LNCAP (cell line): ENCODE data around the gene COL5A1.

ENCODE experiments used
- TF ChIP-seq, protein P1 (sequence below): fragments of 450-650 bp; IDR thresholded peaks from 2 replicates; pipeline ENCODE4 v1.5.1; 2017; ENCODE audit warnings: mild to moderate bottlenecking

The COL5A1 gene

GRCh38 chr9:134597041-134597913, 44.3 kb upstream of the COL5A1 start:
- TF ChIP-seq, protein P1, sequence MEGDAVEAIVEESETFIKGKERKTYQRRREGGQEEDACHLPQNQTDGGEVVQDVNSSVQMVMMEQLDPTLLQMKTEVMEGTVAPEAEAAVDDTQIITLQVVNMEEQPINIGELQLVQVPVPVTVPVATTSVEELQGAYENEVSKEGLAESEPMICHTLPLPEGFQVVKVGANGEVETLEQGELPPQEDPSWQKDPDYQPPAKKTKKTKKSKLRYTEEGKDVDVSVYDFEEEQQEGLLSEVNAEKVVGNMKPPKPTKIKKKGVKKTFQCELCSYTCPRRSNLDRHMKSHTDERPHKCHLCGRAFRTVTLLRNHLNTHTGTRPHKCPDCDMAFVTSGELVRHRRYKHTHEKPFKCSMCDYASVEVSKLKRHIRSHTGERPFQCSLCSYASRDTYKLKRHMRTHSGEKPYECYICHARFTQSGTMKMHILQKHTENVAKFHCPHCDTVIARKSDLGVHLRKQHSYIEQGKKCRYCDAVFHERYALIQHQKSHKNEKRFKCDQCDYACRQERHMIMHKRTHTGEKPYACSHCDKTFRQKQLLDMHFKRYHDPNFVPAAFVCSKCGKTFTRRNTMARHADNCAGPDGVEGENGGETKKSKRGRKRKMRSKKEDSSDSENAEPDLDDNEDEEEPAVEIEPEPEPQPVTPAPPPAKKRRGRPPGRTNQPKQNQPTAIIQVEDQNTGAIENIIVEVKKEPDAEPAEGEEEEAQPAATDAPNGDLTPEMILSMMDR, result no peak

DNA sequence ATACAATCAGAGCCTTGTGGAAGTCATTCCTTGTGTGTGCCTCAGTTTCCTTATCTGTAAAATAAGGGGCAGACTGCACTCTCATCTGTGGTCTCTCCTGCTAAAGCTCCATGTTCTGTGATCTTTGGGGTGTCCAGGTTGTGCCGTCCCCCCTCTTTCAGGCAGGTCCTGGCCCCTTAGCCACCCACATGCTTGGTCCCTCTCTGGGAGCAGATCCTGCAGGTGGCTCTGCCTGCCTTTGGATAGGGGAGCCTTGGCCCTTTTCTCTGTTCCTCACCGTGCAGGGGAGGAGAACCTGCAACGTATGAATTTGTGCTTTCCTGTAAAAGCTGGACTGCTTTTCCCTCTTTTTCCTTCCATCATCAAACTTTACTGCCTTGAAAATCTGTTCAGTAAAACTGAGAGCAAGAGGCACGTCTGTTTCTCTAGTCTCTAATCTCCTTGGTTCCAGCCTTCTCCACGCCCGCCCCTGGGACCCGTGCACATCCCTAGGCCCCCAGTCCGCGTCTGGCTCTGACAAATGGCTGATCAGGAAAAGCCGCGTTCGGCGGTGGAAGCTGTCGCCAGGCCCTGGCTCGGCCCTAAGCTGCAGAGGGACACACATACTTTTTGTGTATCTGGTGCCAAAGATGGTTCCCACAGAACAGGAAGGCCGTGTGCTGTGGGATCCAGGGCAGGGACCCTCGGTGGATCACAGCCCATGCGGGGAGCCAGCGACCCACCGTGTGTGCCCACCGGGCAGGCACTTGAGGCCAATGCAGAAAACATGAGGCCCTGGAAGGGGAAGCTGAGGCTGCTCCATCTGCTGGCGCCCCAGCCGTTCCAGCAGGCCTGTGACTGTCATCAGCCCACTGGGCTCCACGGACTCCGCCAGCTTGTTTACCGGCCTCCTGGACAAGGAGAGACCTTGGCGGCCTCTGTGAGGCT, 43.4 kb upstream of the COL5A1 start:
- TF ChIP-seq, protein P1, result no peak

GRCh38 chr9:134598884-134599245, 42.7 kb upstream of the COL5A1 start:
- TF ChIP-seq, protein P1, result no peak

DNA sequence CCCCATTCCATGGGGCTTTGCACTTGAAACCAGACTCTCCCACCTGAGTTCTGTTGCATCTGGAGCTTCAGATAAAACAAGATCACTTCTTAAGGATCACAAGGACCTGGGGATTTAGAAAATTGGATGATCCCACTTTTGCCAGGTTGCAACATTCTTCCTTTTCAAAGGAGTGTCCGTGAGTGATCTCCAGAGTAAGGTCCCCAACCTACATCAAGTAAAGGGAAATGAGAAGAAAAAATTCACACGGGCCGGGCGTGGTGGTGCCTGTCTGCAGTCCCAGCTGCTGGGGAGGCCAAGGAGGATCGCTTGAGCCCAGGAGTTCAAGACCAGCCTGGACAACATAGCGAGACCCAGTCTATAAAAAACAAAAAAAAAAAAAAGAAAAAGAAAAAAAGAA, 41.2 kb upstream of the COL5A1 start:
- TF ChIP-seq, protein P1, result no peak

DNA sequence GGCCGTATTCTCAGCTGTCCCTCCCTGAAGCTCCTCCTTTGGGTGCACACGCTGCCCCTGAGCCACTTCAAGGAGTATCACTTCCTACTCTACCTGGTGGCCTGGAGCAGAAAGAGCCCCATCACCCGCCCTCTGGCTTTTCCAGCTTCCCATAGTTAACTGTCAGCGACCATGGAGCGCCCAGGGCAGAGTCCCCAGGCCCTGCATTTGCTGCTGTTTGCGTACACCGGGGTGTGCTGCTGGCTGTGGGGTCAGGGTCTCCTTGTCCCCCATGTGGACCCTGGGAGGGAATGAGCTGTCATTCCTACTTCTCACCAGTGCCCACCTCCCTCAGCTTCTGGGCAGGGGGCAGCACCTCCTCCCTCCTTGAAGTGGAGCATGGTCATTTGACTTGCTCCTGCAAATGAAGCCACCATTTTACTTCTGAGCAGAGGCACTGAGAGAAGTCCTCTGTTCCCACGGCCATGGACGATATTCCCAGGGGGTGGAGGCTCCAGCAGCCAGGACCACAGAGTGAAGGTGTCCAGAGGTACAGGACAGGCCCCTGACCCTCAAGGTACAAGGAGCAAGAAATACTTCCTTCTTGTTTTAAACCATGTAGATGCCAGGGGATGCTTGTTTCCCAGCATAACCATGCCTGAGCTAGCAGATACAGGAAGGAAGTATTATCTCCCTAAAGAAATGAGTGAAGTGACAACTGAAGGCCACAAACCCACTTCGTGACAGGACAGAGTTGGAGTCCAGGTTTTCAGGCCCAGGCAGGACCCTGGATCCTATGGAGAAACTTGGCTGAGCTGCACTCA, 40.6 kb upstream of the COL5A1 start:
- TF ChIP-seq, protein P1, result no peak

- TF ChIP-seq, protein P1, result no peak
These were observed 39.8 kb upstream of the COL5A1 start for GRCh38 chr9:134601764-134602163.
